ENCODE data around the gene FAM107B.
A peak's percentile ranks its signal among the peaks of the same experiment; 100 is the strongest.

The FAM107B gene

GRCh38 chr10:14572811-14573210 lies 201.9 kb downstream of the FAM107B start:
- DNase-seq: no peak

GRCh38 chr10:14571866-14572507 lies 202.7 kb downstream of the FAM107B start:
- peak; percentile 64 for DNase-seq

- no peak for DNase-seq
Observed at GRCh38 chr10:14570800-14571199, 203.9 kb downstream of the FAM107B start.

DNA sequence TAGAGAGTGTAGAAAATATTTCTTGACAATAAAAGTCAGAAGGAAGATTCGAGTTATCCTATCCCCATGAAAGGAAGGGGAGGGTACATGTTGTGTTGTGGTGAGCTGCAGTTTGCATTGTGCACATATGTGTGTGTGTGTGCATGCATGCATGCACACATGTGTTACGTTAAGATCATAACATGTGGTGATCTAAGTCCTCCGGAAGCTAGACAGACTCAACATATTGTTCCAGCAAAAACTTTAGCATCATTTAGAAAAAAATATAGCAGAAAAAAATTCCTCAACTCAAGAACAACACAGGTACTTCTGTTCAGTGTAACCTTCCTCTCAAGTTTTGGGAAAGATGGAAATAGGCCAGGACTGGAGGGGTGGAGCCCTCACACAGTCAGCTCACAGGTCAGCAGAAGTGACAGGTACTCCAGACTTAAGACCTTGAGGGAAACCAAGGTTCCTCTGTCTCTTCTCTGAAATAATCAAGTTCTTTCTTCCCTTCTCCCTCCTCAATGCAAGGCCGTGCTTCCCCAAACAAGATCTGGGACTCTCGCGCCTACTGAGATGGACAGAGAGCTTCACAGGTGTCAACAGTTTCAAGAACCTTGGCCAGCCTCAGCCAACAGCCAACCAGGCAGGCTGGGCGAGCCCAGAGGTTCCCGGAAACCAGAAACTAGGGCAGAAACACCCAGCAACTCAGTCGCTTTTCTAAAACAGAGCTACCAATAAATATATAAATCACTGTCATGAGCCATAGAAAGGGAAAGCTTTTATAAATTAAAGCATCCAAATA lies 205.2 kb downstream of the FAM107B start:
- no peak for DNase-seq

GRCh38 chr10:14567421-14567820 lies 207.3 kb downstream of the FAM107B start:
- DNase-seq: no peak

- no peak for DNase-seq
Observed at GRCh38 chr10:14566498-14566897, 208.2 kb downstream of the FAM107B start.

GRCh38 chr10:14565199-14565598 lies 209.5 kb downstream of the FAM107B start:
- DNase-seq: no peak

DNA sequence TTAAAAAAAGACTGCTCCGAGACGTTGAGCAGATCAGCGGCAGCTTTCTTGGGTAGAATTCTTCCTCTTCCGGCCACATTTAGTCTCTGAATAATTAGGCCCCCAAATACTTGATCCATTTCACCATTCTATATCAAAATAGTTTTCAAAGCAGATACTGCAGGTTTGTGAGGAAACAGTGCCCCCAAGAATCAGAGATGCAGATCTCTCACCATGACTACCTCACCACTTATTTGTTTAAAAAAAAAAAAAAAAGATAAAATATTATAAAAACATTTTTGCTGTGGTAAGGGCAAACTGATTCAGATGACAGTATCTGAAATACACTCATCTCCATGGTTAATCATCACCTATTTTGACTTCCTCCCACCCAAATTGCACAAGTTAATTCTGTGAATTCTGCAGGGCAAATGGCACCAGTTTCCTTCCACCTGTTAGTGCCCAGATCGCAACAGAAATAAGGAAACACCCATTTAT lies 210.4 kb downstream of the FAM107B start:
- DNase-seq: no peak

GRCh38 chr10:14563359-14563940 lies 211.2 kb downstream of the FAM107B start:
- DNase-seq: no peak

- no peak for DNase-seq
Observed at GRCh38 chr10:14563076-14563336, 211.7 kb downstream of the FAM107B start.

DNA sequence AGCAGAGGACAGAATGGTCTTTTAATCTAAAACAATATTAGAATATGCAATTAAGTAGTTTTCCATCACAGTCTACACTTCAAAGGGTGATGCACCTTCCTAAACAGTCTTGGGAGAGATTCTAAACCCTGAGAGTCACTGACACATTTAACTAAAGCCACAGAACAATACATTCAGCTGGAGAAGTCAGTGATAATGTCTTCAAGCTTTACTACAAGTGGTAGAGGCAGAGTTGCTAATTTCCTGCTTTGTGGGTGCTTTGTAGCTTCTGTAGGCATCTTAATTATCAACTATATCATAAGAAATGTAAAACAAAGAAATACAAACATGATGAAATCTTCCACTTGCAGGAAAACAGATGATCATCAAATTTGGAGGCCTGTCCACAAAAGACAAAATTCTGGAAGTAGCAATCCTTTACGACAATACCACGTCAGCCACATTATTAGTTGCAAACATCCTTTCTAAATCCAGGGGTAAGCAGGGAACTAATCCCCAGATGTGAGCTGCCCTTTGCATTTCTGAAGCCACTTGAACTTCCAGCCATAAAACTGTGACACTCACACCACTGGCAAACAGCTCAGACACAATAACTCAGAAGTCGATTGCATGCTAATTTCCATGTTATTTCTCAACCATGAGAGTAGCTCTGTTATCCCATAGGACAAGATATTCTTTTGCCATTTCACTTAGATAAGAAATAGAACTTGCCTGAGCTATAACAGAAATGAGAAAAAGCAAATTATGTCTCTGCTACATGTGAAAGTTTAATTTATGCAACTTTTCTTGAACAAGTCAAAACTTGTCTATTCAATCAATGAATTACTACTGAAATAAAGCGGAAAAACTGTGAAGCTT lies 212.2 kb downstream of the FAM107B start:
- no peak for DNase-seq

GRCh38 chr10:14560791-14561765 lies 213.6 kb downstream of the FAM107B start:
- no peak for DNase-seq

DNA sequence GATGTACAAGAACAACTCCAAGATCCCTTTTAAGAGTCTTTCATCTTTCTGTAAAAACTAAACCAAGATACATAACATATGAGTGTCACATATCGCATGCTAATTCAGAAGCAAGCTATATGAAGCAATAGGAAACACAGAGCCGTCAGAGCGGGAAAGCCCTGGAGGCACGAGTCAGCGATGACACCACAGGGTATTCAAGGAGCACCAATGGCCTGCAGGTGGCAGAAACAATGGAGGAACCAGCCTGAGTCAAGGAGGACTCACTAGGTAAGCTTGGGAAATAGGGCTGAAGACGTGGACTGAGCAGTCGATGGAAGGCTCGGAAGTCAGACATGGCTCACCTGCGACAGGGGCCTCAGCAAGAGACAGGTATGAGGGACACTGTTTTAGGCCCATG lies 214.4 kb downstream of the FAM107B start:
- peak; percentile 75 for DNase-seq

DNA sequence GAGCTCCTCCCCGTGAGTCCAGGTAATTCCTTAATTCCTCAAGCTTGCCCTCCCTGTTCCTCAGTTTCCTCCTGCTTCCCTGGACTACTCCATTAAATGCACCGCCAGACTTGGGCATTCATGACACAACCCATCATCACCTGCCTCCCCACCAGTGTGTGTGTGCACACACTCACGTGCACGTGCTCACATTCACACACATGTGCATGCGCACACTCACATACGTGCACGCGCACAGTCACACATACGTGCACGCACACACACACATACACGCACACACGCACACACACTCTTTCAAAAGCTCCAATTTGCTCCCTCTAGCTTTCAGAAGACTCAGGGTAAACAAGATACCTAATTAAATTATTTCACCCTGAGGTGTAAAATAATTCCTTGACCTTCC lies 216.7 kb downstream of the FAM107B start:
- no peak for DNase-seq

DNA sequence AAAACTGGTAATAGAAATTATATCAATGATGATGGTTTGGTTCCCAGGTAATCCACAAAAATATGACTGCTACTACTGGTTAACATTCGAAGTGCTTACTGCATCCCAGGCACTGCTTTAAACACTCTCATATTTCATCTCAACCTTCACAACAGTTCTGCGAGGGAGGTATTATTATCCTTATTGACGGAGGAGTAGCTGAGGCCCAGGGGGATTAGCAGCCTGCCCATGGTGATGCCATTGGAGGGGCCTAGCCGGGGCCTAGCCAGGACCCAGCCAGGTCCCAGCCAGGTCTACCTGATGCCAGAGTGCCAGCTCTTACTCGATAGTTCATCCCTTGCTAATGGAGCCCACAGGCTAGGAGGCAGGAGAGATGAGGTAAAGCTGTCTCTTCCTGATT lies 217.1 kb downstream of the FAM107B start:
- DNase-seq: no peak

GRCh38 chr10:14556285-14556956 lies 218.3 kb downstream of the FAM107B start:
- no peak for DNase-seq

DNA sequence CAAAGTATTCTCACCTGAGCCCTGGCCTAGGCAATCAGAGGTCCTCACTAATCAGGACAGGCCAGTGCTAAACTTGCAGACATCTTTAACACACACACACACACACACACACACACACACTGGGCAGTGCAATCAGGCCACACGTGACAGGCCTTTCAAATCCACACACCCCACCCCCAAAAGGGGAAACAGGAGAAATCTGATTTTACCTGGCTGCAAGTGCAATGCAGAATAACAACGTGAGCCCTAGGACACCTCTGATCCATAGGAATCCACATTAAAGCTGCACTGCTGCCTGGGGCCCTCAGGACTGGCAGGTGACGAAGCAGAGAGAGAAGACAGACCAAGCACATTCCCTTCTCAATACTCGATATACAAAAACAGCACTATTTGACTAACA lies 218.9 kb downstream of the FAM107B start:
- no peak for DNase-seq

DNA sequence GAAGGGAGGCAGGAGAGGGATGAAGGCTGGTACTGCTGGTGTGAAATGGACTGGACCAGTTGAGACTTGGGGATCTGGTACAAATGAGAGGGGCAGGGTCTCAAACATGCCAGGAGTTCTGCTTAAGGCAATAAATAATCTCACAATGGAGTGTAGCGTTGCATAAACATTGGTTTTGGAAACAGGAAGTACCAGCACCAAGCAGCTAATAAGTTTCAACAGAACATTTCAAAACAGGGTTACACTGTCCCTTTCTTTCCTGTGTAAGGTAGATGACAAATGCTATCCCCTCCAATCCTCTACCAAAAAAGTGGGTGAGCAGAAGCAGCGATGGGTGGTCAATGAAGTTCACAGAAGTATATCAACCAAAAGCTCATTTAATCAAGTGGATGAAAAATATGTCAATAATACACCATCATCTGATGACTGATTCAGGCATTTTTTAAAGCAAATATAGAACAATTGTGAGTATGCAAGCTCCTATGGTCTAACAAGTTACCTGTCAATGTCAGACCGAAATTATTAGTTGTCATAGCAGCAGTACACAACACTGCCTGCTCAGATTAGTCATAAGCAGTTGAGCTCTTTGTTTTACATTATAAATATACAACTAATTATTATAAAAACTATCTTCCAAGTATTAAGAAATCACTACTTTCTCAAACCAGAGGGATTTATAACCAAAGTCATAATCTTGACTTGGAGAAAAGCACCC lies 220.0 kb downstream of the FAM107B start:
- no peak for DNase-seq

DNA sequence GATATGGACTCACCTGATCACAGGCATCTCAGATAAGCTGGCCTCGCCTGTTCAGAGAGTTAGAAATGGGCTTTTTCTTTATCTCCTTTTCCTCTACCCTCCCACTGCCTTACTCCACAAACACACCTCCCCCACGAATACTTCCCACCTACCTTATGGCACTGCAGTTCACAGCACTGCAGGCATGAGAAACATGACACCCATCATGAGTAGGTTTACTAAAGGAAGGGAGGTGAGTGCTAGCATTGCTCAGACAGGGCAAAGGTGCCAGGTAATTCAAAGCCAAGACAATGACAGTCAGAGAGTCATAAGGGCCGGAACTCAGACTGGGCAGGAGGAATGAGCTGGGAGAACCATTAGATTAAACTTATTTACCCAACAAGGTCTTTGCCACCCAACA lies 220.6 kb downstream of the FAM107B start:
- DNase-seq: no peak

- no peak for DNase-seq
Observed at GRCh38 chr10:14553448-14553847, 221.2 kb downstream of the FAM107B start.

GRCh38 chr10:14552015-14552414 lies 222.7 kb downstream of the FAM107B start:
- DNase-seq: no peak
